Measurements from ENCODE around the gene TEX53.

TEX53 gene

DNA sequence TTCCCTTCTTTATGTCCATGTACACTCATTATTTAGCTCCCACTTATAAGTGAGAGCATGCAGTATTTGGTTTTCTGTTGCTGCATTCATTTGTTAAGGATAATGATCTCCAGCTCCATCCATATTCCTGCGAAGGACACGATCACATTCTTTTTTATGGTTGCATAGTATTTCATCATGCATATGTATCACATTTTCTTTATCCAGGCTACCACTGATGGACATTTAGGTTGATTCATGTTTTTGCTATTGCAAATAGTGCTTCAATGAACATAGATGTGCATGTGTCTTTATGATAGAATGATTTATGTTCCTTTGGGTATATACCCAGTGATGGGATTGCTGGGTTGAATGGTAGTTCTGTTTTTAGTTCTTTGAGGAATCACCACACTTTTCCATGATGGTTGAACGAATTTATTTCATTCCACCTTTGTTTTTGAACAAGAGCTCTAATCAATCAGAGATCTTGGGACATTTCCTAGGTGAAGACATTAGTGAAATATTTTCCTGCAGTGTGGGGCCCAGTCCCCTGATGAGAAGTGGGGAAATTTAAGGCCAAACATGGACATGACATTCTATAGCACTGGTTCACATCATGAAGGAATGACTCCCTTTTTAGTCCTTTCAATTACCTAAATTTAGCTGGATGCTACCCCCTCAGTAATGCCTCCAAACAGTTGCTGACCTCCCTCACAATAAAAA is 31.5 kb upstream of the TEX53 start:
- H3K4me3 ChIP-seq (replicated peaks; ENCODE audit: low read depth, low read length) = no peak overlapping the region
- no peak for TF ChIP-seq CTCF (IDR thresholded peaks at IDR 0.05; ENCODE audit: low read length, missing control alignments)
- no peak for DNase-seq (ENCODE audit: low read depth)

- no peak for TF ChIP-seq CTCF (IDR thresholded peaks at IDR 0.05; ENCODE audit: low read length, missing control alignments)
- no peak for DNase-seq (ENCODE audit: low read depth)
- no peak overlapping the region for H3K4me3 ChIP-seq (replicated peaks; ENCODE audit: low read depth, low read length)
Measured at GRCh38 chr9:114688379-114688778, 30.8 kb upstream of the TEX53 start.

DNA sequence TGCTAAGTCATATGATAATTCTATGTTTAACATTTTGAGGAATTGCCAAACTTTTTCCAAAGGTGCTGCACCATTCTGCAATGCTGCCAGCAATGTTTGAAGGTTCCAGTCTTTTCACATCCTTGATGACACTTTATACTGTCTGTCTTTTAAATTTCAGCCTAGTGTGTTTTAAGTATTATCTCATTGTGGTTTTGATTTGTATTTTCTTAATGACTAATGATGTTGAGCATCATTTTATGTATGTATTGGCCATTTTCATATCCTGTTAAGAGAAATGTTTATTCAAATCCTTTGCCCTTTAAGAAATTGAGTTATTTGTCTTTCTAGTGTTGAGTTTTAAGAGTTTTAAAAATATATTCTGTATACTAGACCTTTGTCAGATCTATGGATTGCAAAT is 29.4 kb upstream of the TEX53 start:
- peak; percentile 18 for DNase-seq (ENCODE audit: low read depth)
- H3K4me3 ChIP-seq (replicated peaks; ENCODE audit: low read depth, low read length) = no peak overlapping the region
- TF ChIP-seq CTCF (IDR thresholded peaks at IDR 0.05; ENCODE audit: low read length, missing control alignments) = no peak

- TF ChIP-seq CTCF (IDR thresholded peaks at IDR 0.05; ENCODE audit: low read length, missing control alignments) = no peak
- no peak overlapping the region for H3K4me3 ChIP-seq (replicated peaks; ENCODE audit: low read depth, low read length)
- DNase-seq (ENCODE audit: low read depth) = no peak
Measured at GRCh38 chr9:114685951-114686350, 28.3 kb upstream of the TEX53 start.

GRCh38 chr9:114684036-114684435 is 26.4 kb upstream of the TEX53 start:
- H3K4me3 ChIP-seq (replicated peaks; ENCODE audit: low read depth, low read length) = no peak overlapping the region
- DNase-seq (ENCODE audit: low read depth) = no peak
- no peak for TF ChIP-seq CTCF (IDR thresholded peaks at IDR 0.05; ENCODE audit: low read length, missing control alignments)

- no peak overlapping the region for H3K4me3 ChIP-seq (replicated peaks; ENCODE audit: low read depth, low read length)
- no peak for TF ChIP-seq CTCF (IDR thresholded peaks at IDR 0.05; ENCODE audit: low read length, missing control alignments)
- no peak for DNase-seq (ENCODE audit: low read depth)
Measured at GRCh38 chr9:114682846-114683245, 25.2 kb upstream of the TEX53 start.

Data from fibroblast of pulmonary artery (primary cell).